Measurements from ENCODE around the gene BARHL2. TPM values are rescaled to one million over a fixed set of nuclear protein-coding genes. Genes with fewer than 3 reads are reported as not detected.

The BARHL2 gene
- total RNA-seq, 2 experiments from 2014 or later = not detected

GRCh38 chr1:90722874-90723589, 5.9 kb upstream of the BARHL2 start:
- TF ChIP-seq, protein P1, sequence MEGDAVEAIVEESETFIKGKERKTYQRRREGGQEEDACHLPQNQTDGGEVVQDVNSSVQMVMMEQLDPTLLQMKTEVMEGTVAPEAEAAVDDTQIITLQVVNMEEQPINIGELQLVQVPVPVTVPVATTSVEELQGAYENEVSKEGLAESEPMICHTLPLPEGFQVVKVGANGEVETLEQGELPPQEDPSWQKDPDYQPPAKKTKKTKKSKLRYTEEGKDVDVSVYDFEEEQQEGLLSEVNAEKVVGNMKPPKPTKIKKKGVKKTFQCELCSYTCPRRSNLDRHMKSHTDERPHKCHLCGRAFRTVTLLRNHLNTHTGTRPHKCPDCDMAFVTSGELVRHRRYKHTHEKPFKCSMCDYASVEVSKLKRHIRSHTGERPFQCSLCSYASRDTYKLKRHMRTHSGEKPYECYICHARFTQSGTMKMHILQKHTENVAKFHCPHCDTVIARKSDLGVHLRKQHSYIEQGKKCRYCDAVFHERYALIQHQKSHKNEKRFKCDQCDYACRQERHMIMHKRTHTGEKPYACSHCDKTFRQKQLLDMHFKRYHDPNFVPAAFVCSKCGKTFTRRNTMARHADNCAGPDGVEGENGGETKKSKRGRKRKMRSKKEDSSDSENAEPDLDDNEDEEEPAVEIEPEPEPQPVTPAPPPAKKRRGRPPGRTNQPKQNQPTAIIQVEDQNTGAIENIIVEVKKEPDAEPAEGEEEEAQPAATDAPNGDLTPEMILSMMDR (IDR thresholded peaks at IDR 0.05) = no peak
- no peak for ATAC-seq

DNA sequence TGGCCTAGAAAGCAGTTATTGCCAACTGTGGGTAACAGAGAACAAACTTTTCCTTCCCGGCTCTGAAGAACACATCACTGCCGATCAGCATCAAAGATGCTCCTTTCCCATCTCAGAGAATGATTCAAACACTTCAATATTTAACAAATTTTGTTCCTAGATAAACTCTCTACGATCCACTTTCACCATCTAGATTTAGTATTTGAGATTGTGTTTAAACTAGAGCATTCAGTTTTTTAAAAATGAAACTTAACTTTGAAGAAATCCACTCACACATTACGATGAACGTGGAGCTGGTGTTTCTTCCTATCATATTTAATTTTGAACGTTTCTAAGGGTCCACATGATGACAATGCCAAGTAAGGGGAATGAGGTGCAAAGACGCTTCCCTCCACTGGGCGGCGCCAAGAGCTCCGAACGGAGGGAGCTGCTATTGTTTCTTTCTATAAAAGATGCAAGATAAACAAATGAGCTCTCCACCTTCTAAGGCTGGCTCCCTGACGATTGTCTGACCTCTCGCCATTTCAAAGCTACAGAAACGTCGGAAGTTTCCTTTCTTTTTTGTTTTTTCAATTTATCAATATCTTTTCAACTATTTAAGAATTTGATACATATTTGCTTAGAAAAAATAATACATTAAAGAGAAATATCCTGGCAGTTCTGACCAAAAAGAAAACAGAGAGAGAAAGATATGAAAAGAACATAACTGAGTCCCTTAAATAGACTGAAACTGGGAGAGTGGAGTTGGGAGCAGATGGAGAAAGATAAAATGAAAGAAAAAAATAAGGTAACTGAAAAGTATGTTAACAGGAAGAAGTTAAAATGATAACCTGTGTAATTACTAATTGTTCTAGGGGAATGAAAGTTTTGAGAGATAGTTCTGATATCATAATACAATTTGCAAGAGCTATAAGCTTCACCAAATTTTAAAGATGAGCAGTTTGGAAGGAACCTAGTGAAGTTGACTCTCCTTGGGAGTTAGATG, 4.4 kb upstream of the BARHL2 start:
- Mint-ChIP-seq H3K4me3 (no peak overlapping the region), H3K36me3 (ENCODE audit: low read depth) (peaks cover 28% of the 10 kb centered on the region), H3K9me3 (peaks cover 15% of the 10 kb centered on the region), H3K27me3 (peaks cover 86% of the 10 kb centered on the region), H3K27ac (no peak overlapping the region), H3K4me1 (ENCODE audit: low read depth) (peaks cover 47% of the 10 kb centered on the region)
- CTCF ChIA-PET = interaction anchor here (0.7 to 4.6 kb wide), 31 partner anchors 9 to 1877 kb away, joined by 3 to 50 read pairs (median 4); partner anchors contain the start of gene HFM1
- ATAC-seq (peak; percentile 52), DNase-seq (peak; percentile 68)
- TF ChIP-seq, protein P1 (IDR thresholded peaks at IDR 0.05) = peak; percentile 86
- intact Hi-C loops (cut with micrococcal nuclease) = loop anchor here (10.0 kb wide), 1 partner anchor 443 kb away; no protein-coding TSS in a partner anchor
- POLR2A ChIA-PET = interaction anchor here (0.6 kb wide), 1 partner anchor 282 kb away, joined by 3 read pairs; no protein-coding TSS in a partner anchor

More at GRCh38 chr1:90722874-90723589, 5.9 kb upstream of the BARHL2 start:
- peaks cover 49% of the 10 kb centered on the region for H3K4me1 Mint-ChIP-seq (ENCODE audit: low read depth)
- POLR2A ChIA-PET = no interaction called here
- H3K27me3 Mint-ChIP-seq = peaks cover 92% of the 10 kb centered on the region
- DNase-seq = no peak
- CTCF ChIA-PET = interaction anchor here (0.7 to 3.5 kb wide), 7 partner anchors 16 to 443 kb away, joined by 3 to 33 read pairs (median 8); no protein-coding TSS in a partner anchor
- no peak overlapping the region for H3K27ac Mint-ChIP-seq
- H3K4me3 Mint-ChIP-seq = peak overlapping the region; percentile 65
- H3K36me3 Mint-ChIP-seq (ENCODE audit: low read depth) = peaks cover 23% of the 10 kb centered on the region
- H3K9me3 Mint-ChIP-seq = peaks cover 10% of the 10 kb centered on the region
- intact Hi-C loops (cut with micrococcal nuclease) = loop anchor here (10.0 kb wide), 1 partner anchor 442 kb away; no protein-coding TSS in a partner anchor

GRCh38 chr1:90720145-90720636, 3.1 kb upstream of the BARHL2 start:
- Mint-ChIP-seq H3K4me1 (ENCODE audit: low read depth) (peaks cover 34% of the 10 kb centered on the region), H3K4me3 (no peak overlapping the region), H3K36me3 (ENCODE audit: low read depth) (peaks cover 22% of the 10 kb centered on the region), H3K27ac (no peak overlapping the region), H3K9me3 (peaks cover 13% of the 10 kb centered on the region), H3K27me3 (peaks cover 84% of the 10 kb centered on the region)
- ATAC-seq (no peak), DNase-seq (no peak)
- ChIA-PET POLR2A (interaction anchor here (1.4 kb wide), 1 partner anchor 13 kb away, joined by 5 read pairs; no protein-coding TSS in a partner anchor), CTCF (interaction anchor here (0.7 to 4.6 kb wide), 5 partner anchors 9 to 446 kb away, joined by 4 to 50 read pairs (median 12); no protein-coding TSS in a partner anchor)
- intact Hi-C loops (cut with micrococcal nuclease) = loop anchor here (10.0 kb wide), 1 partner anchor 445 kb away; no protein-coding TSS in a partner anchor
- TF ChIP-seq, protein P1 (IDR thresholded peaks at IDR 0.05) = no peak

DNA sequence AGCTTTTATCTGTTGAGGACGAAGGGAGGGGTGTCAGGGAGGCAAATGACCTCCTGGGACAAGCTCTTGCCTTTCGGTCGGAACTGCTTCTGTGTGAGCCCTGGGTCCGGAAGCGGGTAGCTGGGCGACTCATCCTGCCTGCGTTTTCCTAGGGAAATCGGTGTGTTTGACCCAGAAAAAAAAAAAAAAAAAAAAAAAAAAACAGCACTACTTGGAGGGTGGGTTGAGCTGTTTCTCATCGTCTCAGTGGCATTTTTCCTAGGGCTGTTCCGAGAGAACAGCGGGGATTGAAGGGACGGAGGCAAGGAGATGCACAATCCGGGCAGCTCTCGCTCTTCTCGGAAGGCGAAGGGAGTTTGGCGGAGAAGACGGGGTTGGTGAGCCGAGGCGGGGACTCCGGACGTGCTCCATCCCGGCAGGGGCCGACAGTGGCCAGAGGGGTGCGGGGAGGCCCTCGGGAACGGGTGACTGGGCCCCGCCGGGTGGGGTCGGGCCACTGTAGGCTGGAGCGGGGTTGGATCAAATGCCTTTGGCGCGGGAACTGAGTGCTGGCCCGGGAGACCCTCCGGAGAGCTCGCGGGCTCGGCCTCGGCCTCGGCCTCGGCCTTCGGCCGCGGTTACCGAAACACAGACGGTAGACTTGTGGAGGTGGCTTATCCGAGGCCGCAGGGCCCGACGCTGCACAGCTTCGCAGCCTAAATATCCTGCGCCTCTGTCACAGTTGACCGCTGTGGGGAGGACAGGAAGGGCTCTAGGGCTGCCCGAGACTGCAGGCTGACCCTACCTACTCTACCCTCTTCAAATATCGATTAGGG, 2.4 kb upstream of the BARHL2 start:
- no peak for ATAC-seq
- TF ChIP-seq, protein P1 (IDR thresholded peaks at IDR 0.05) = no peak
- POLR2A ChIA-PET = interaction anchor here (0.7 to 1.4 kb wide), 3 partner anchors 9 to 13 kb away, joined by 3 to 5 read pairs (median 4); no protein-coding TSS in a partner anchor
- intact Hi-C loops (cut with micrococcal nuclease) = loop anchor here (10.0 kb wide), 1 partner anchor 445 kb away; no protein-coding TSS in a partner anchor
- no peak for DNase-seq
- Mint-ChIP-seq H3K27me3 (peaks cover 83% of the 10 kb centered on the region), H3K36me3 (ENCODE audit: low read depth) (peaks cover 22% of the 10 kb centered on the region), H3K4me3 (no peak overlapping the region), H3K27ac (no peak overlapping the region), H3K4me1 (ENCODE audit: low read depth) (peaks cover 29% of the 10 kb centered on the region), H3K9me3 (peaks cover 13% of the 10 kb centered on the region)
- CTCF ChIA-PET = interaction anchor here (1.0 to 4.6 kb wide), 3 partner anchors 11 to 446 kb away, joined by 3 to 50 read pairs (median 33); no protein-coding TSS in a partner anchor

Data from activated CD8-positive, alpha-beta T cell treated with anti-CD3 and anti-CD28 coated beads for 36 hours (primary cell).